ENCODE results near the gene BNIP2.
"Not testable (repeated sequence)": the region's sequence is repeated elsewhere in the genome, so short reads cannot be mapped to it uniquely, and the experiment has no call there.

The BNIP2 gene

GRCh38 chr15:59649603-59650002 is 39.5 kb downstream of the BNIP2 start:
- no peak overlapping the region for H3K27ac ChIP-seq

GRCh38 chr15:59647085-59647484 is 42.0 kb downstream of the BNIP2 start:
- CTCF ChIA-PET, result interaction anchor here (1.9 kb wide), 1 partner anchor 114 kb away, joined by 4 read pairs; no protein-coding TSS in a partner anchor
- no peak for DNase-seq (ENCODE audit: low spot score)

More at GRCh38 chr15:59649603-59650002, 39.5 kb downstream of the BNIP2 start:
- ChIA-PET POLR2A (ENCODE audit: low non-redundant PET) (no interaction called here), CTCF (no interaction called here)
- TF ChIP-seq CTCF (conservative IDR thresholded peaks at IDR 0.05; ENCODE audit: low read depth), result no peak
- no peak for DNase-seq (ENCODE audit: low spot score)

GRCh38 chr15:59646277-59646676 is 42.8 kb downstream of the BNIP2 start:
- CTCF ChIA-PET, result interaction anchor here (0.6 to 1.9 kb wide), 3 partner anchors 9 to 145 kb away, joined by 4 read pairs; no protein-coding TSS in a partner anchor
- POLR2A ChIA-PET (ENCODE audit: low non-redundant PET), result no interaction called here
- H3K27ac ChIP-seq, result no peak overlapping the region
- no peak for DNase-seq (ENCODE audit: low spot score)
- TF ChIP-seq CTCF (conservative IDR thresholded peaks at IDR 0.05; ENCODE audit: low read depth), result no peak

More at GRCh38 chr15:59647085-59647484, 42.0 kb downstream of the BNIP2 start:
- TF ChIP-seq CTCF (conservative IDR thresholded peaks at IDR 0.05; ENCODE audit: low read depth), result no peak
- no peak overlapping the region for H3K27ac ChIP-seq
- POLR2A ChIA-PET (ENCODE audit: low non-redundant PET), result no interaction called here

GRCh38 chr15:59645812-59646211 is 43.3 kb downstream of the BNIP2 start:
- DNase-seq (ENCODE audit: low spot score); H3K27ac ChIP-seq; POLR2A ChIA-PET (ENCODE audit: low non-redundant PET): not testable (repeated sequence)
- CTCF ChIA-PET, result interaction anchor here (0.6 to 1.9 kb wide), 3 partner anchors 10 to 146 kb away, joined by 4 read pairs; no protein-coding TSS in a partner anchor

GRCh38 chr15:59644756-59645155 is 44.4 kb downstream of the BNIP2 start:
- ChIA-PET POLR2A (ENCODE audit: low non-redundant PET) (no interaction called here), CTCF (interaction anchor here (0.6 kb wide), 3 partner anchors 14 to 804 kb away, joined by 4 to 5 read pairs (median 4); no protein-coding TSS in a partner anchor)
- no peak for DNase-seq (ENCODE audit: low spot score)
- H3K27ac ChIP-seq, result no peak overlapping the region
- TF ChIP-seq CTCF (conservative IDR thresholded peaks at IDR 0.05; ENCODE audit: low read depth), result no peak

GRCh38 chr15:59642351-59642750 is 46.8 kb downstream of the BNIP2 start:
- TF ChIP-seq CTCF (conservative IDR thresholded peaks at IDR 0.05; ENCODE audit: low read depth), result peak; percentile 25
- ChIA-PET CTCF (interaction anchor here (0.5 to 3.2 kb wide), 7 partner anchors 48 to 1003 kb away, joined by 3 to 18 read pairs (median 3); no protein-coding TSS in a partner anchor), POLR2A (ENCODE audit: low non-redundant PET) (no interaction called here)
- no peak overlapping the region for H3K27ac ChIP-seq
- DNase-seq (ENCODE audit: low spot score), result no peak

- DNase-seq (ENCODE audit: low spot score); POLR2A ChIA-PET (ENCODE audit: low non-redundant PET): not testable (repeated sequence)
- H3K27ac ChIP-seq, result 0 out of 2 replicates have a peak overlapping the region, but pooled peaks have one; percentile 15
- CTCF ChIA-PET, result interaction anchor here (0.6 to 1.0 kb wide), 4 partner anchors 29 to 1159 kb away, joined by 3 to 5 read pairs (median 4); no protein-coding TSS in a partner anchor
- 0 out of 2 replicates have a peak, but pooled peaks have one; percentile 11 for TF ChIP-seq CTCF (conservative IDR thresholded peaks at IDR 0.05; ENCODE audit: low read depth)
Observed at GRCh38 chr15:59637507-59637906, 51.6 kb downstream of the BNIP2 start.

Measured in RWPE1 (cell line).